Measurements from ENCODE around the gene APOH. TPM values are rescaled to one million over a fixed set of nuclear protein-coding genes. Genes with fewer than 3 reads are reported as not detected.

APOH gene
- total and polyA plus RNA-seq, 2 of the 13 experiments (the other 11 are each of a cell fraction or from before 2014, with no cell fraction given): 4,846 to 5,748 TPM

DNA sequence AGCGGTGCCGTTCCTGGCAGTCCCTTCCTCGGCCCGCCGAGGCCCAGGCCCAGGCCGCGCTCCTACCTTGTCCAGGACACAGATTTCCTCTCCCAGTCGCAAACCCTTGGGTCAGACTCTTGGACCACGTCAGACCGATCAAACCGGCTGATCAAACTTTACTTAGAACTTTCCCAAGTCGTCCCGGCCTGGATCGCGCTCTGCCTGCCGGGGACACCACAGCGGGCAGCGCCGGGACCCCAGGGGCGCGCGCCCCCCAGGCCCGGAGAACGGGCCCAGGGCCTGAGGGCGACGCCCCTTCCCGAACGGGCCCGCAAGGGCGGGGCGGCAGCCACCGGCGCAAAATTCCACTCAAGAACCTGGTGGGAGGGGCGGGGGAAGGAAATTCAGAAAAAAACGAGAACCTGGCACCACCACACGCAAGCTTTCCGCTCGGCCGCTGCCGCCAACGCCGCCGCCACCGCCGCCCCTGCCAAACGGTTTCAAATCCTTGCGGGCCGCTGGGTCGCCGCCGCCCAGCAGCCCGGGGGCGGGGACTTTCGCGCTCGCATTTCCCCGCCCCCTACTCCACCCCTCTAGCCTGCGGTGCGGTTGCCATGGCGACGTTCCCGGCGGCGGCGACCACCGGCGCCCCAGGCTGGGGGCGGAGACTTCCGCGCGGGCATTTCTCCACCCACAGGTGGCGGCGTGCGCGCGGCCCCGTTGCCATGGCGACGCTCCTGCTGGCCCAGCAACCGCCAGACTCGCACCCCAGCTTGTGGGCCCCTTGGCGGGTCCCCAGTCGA is 37.4 kb downstream of the APOH start, which contains the start of gene CEP112 (continued):
- TF ChIP-seq HDAC6 (IDR thresholded peaks at IDR 0.05; ENCODE audit: low read depth, low read length): no peak
- TF ChIP-seq ZNF552 (CRISPR knock-in tag; IDR thresholded peaks at IDR 0.05; ENCODE audit: borderline replicate concordance): 0 out of 2 replicates have a peak, but pooled peaks have one; percentile 7
- no peak for TF ChIP-seq SIX4 (CRISPR knock-in tag; IDR thresholded peaks at IDR 0.05)
- no peak for TF ChIP-seq SMAD1 (CRISPR knock-in tag; IDR thresholded peaks at IDR 0.05; ENCODE audit: borderline replicate concordance, low read depth)
- TF ChIP-seq ZNF589 (CRISPR knock-in tag; conservative IDR thresholded peaks at IDR 0.05): no peak
- no peak for TF ChIP-seq ZNF512B (CRISPR knock-in tag; IDR thresholded peaks at IDR 0.05; ENCODE audit: borderline replicate concordance)
- TF ChIP-seq ZNF20 (CRISPR knock-in tag; IDR thresholded peaks at IDR 0.05): no peak
- peak; percentile 2; the same call in 1 of the 2 replicates for TF ChIP-seq HNF4A (CRISPR knock-in tag; IDR thresholded peaks at IDR 0.05)
- TF ChIP-seq, protein P1, sequence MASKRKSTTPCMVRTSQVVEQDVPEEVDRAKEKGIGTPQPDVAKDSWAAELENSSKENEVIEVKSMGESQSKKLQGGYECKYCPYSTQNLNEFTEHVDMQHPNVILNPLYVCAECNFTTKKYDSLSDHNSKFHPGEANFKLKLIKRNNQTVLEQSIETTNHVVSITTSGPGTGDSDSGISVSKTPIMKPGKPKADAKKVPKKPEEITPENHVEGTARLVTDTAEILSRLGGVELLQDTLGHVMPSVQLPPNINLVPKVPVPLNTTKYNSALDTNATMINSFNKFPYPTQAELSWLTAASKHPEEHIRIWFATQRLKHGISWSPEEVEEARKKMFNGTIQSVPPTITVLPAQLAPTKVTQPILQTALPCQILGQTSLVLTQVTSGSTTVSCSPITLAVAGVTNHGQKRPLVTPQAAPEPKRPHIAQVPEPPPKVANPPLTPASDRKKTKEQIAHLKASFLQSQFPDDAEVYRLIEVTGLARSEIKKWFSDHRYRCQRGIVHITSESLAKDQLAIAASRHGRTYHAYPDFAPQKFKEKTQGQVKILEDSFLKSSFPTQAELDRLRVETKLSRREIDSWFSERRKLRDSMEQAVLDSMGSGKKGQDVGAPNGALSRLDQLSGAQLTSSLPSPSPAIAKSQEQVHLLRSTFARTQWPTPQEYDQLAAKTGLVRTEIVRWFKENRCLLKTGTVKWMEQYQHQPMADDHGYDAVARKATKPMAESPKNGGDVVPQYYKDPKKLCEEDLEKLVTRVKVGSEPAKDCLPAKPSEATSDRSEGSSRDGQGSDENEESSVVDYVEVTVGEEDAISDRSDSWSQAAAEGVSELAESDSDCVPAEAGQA (IDR thresholded peaks at IDR 0.05; ENCODE audit: low read depth): no peak; the same call in 1 of the 2 replicates
- TF ChIP-seq, protein P1 (CRISPR knock-in tag; IDR thresholded peaks at IDR 0.05; ENCODE audit: borderline replicate concordance): peak; percentile 75
- no peak for TF ChIP-seq SRSF9 (IDR thresholded peaks at IDR 0.05; ENCODE audit: borderline replicate concordance, insufficient read depth, low read depth, low read length, poor library complexity, severe bottlenecking)
- TF ChIP-seq MATR3 (CRISPR knock-in tag; IDR thresholded peaks at IDR 0.05): no peak
- TF ChIP-seq ZSCAN20 (CRISPR knock-in tag; IDR thresholded peaks at IDR 0.05; ENCODE audit: borderline replicate concordance): peak; percentile 86
- TF ChIP-seq, protein P2, sequence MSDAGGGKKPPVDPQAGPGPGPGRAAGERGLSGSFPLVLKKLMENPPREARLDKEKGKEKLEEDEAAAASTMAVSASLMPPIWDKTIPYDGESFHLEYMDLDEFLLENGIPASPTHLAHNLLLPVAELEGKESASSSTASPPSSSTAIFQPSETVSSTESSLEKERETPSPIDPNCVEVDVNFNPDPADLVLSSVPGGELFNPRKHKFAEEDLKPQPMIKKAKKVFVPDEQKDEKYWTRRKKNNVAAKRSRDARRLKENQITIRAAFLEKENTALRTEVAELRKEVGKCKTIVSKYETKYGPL (CRISPR knock-in tag; IDR thresholded peaks at IDR 0.05): no peak
- TF ChIP-seq KDM1A (CRISPR knock-in tag; IDR thresholded peaks at IDR 0.05): no peak
- peak; percentile 54; the same call in 1 of the 2 replicates for TF ChIP-seq ZNF598 (CRISPR knock-in tag; IDR thresholded peaks at IDR 0.05; ENCODE audit: borderline replicate concordance)
- TF ChIP-seq SMYD3 (CRISPR knock-in tag; IDR thresholded peaks at IDR 0.05): no peak
- peak; percentile 96 for TF ChIP-seq RBM22 (optimal IDR thresholded peaks at IDR 0.05; ENCODE audit: low read length)
- 0 out of 2 replicates have a peak, but pooled peaks have one; percentile 60 for TF ChIP-seq ZNF446 (CRISPR knock-in tag; IDR thresholded peaks at IDR 0.05)

All from HepG2 (cell line).